ENCODE measurements around the gene HECTD2. TPM values are rescaled to one million over a fixed set of nuclear protein-coding genes. Genes with fewer than 3 reads are reported as not detected.
A peak's percentile ranks its signal among the peaks of the same experiment; 100 is the strongest.
"Not testable (repeated sequence)": the region's sequence is repeated elsewhere in the genome, so short reads cannot be mapped to it uniquely, and the experiment has no call there.

The HECTD2 gene
- 4.0 and 4.5 TPM in 2 replicates for polyA plus RNA-seq (2013)

- Histone ChIP-seq H3K27ac (ENCODE audit: low read depth, low read length) (peak within 1 kb of the TSS; percentile 97), H2AFZ (ENCODE audit: insufficient read depth, low read length, poor library complexity) (peak within 1 kb of the TSS; percentile 98), H3K27me3 (ENCODE audit: insufficient read depth, low read length) (no peaks in the 10 kb centered on the region), H3K9me3 (ENCODE audit: insufficient read depth, low read depth, low read length) (no peaks in the 10 kb centered on the region), H3K4me3 (ENCODE audit: low read depth, low read length) (peak within 1 kb of the TSS; percentile 92), H2BK12ac (ENCODE audit: low read length) (peak within 1 kb of the TSS; percentile 43), H3K18ac (ENCODE audit: low read length) (peak within 1 kb of the TSS; percentile 100), H4K12ac (ENCODE audit: low read depth, low read length) (peak within 1 kb of the TSS; percentile 100), H3K4ac (ENCODE audit: low read depth, low read length) (peak within 1 kb of the TSS; percentile 99), H3K4me1 (ENCODE audit: control insufficient read depth in 1 of 2, insufficient read depth in 2 of 2, low read length in 2 of 2) (peaks cover 0 to 3% of the 10 kb centered on the region in 2 experiments), H4K91ac (ENCODE audit: low read depth, low read length) (peak within 1 kb of the TSS; percentile 99), H2BK120ac (ENCODE audit: insufficient read depth, low read length, poor library complexity) (peak within 1 kb of the TSS; percentile 100), H4K8ac (ENCODE audit: low read depth, low read length) (peak within 1 kb of the TSS; percentile 100), H3K9ac (ENCODE audit: low read length) (peak within 1 kb of the TSS; percentile 97), H3K36me3 (ENCODE audit: control insufficient read depth in 1 of 2, insufficient read depth in 2 of 2, low read length in 2 of 2) (no peaks in the 10 kb centered on the region), H3K14ac (ENCODE audit: low read length) (peak within 1 kb of the TSS; percentile 100), H3K23ac (ENCODE audit: low read length) (no peak within 1 kb of the TSS), H3K79me1 (ENCODE audit: low read length) (peaks cover 15% of the 10 kb centered on the region), H3K4me2 (ENCODE audit: low read length) (peak within 1 kb of the TSS; percentile 65), H3K79me2 (ENCODE audit: control insufficient read depth, insufficient read depth, low read length, poor library complexity) (peaks cover 10% of the 10 kb centered on the region), H2AK5ac (ENCODE audit: low read length) (peak within 1 kb of the TSS; percentile 99), H2BK5ac (ENCODE audit: low read depth, low read length, poor library complexity) (peak within 1 kb of the TSS; percentile 97)
- no CpG with 5 or more reads among the region's 111 CpGs for WGBS (ENCODE audit: extremely low coverage, insufficient coverage, insufficient read length)
- peak; percentile 68 to 81 for DNase-seq
Observed at GRCh38 chr10:91409869-91410637, at the start of gene HECTD2. TSS of gene HECTD2 (plus strand) at chr10:91410344. CDS start at chr10:91410439, 95 bp downstream.

- Histone ChIP-seq H4K12ac (ENCODE audit: low read depth, low read length) (no peak overlapping the region), H3K4ac (ENCODE audit: low read depth, low read length) (no peak overlapping the region), H3K23ac (ENCODE audit: low read length) (no peak overlapping the region), H3K18ac (ENCODE audit: low read length) (no peak overlapping the region), H4K8ac (ENCODE audit: low read depth, low read length) (no peak overlapping the region), H3K9me3 (ENCODE audit: insufficient read depth, low read depth, low read length) (no peaks in the 10 kb centered on the region), H3K36me3 (ENCODE audit: control insufficient read depth in 1 of 2, insufficient read depth in 2 of 2, low read length in 2 of 2) (no peaks in the 10 kb centered on the region), H3K79me2 (ENCODE audit: control insufficient read depth, insufficient read depth, low read length, poor library complexity) (no peaks in the 10 kb centered on the region), H3K4me3 (ENCODE audit: low read depth, low read length) (no peak overlapping the region), H2AFZ (ENCODE audit: insufficient read depth, low read length, poor library complexity) (no peak overlapping the region), H4K91ac (ENCODE audit: low read depth, low read length) (no peak overlapping the region), H3K9ac (ENCODE audit: low read length) (no peak overlapping the region), H3K27me3 (ENCODE audit: insufficient read depth, low read length) (no peaks in the 10 kb centered on the region), H2BK120ac (ENCODE audit: insufficient read depth, low read length, poor library complexity) (no peak overlapping the region), H2BK5ac (ENCODE audit: low read depth, low read length, poor library complexity) (no peak overlapping the region), H2AK5ac (ENCODE audit: low read length) (no peak overlapping the region), H3K14ac (ENCODE audit: low read length) (no peak overlapping the region), H2BK12ac (ENCODE audit: low read length) (no peak overlapping the region), H3K4me2 (ENCODE audit: low read length) (no peak overlapping the region), H3K4me1 (ENCODE audit: control insufficient read depth in 1 of 2, insufficient read depth in 2 of 2, low read length in 2 of 2) (no peaks in the 10 kb centered on the region), H3K27ac (ENCODE audit: low read depth, low read length) (no peak overlapping the region), H3K79me1 (ENCODE audit: low read length) (no peaks in the 10 kb centered on the region)
- WGBS (ENCODE audit: extremely low coverage, insufficient coverage, insufficient read length): no CpG with 5 or more reads among the region's 3 CpGs
- DNase-seq: peak; percentile 13 to 86
Observed at GRCh38 chr10:91360461-91360860, 49.7 kb upstream of the HECTD2 start.

- not testable (repeated sequence) for H3K4me2 ChIP-seq (ENCODE audit: low read length); H3K14ac ChIP-seq (ENCODE audit: low read length); H3K79me1 ChIP-seq (ENCODE audit: low read length); H3K23ac ChIP-seq (ENCODE audit: low read length); H3K18ac ChIP-seq (ENCODE audit: low read length); DNase-seq; H3K4me3 ChIP-seq (ENCODE audit: low read depth, low read length); H3K27me3 ChIP-seq (ENCODE audit: insufficient read depth, low read length); H2BK120ac ChIP-seq (ENCODE audit: insufficient read depth, low read length, poor library complexity); H3K9ac ChIP-seq (ENCODE audit: low read length); H3K4me1 ChIP-seq (ENCODE audit: control insufficient read depth in 1 of 2, insufficient read depth in 2 of 2, low read length in 2 of 2); H3K36me3 ChIP-seq (ENCODE audit: control insufficient read depth in 1 of 2, insufficient read depth in 2 of 2, low read length in 2 of 2); H3K9me3 ChIP-seq (ENCODE audit: insufficient read depth, low read depth, low read length); H2AK5ac ChIP-seq (ENCODE audit: low read length); H3K27ac ChIP-seq (ENCODE audit: low read depth, low read length); H2BK5ac ChIP-seq (ENCODE audit: low read depth, low read length, poor library complexity); H4K91ac ChIP-seq (ENCODE audit: low read depth, low read length); H4K12ac ChIP-seq (ENCODE audit: low read depth, low read length); H2BK12ac ChIP-seq (ENCODE audit: low read length); H3K79me2 ChIP-seq (ENCODE audit: control insufficient read depth, insufficient read depth, low read length, poor library complexity); H2AFZ ChIP-seq (ENCODE audit: insufficient read depth, low read length, poor library complexity); H3K4ac ChIP-seq (ENCODE audit: low read depth, low read length); H4K8ac ChIP-seq (ENCODE audit: low read depth, low read length)
- WGBS (ENCODE audit: extremely low coverage, insufficient coverage, insufficient read length): no CpG with 5 or more reads among the region's 3 CpGs
Observed at GRCh38 chr10:91365519-91365918, 44.6 kb upstream of the HECTD2 start.

GRCh38 chr10:91366704-91367103 lies 43.4 kb upstream of the HECTD2 start:
- Histone ChIP-seq H3K23ac (ENCODE audit: low read length) (no peak overlapping the region), H3K27ac (ENCODE audit: low read depth, low read length) (no peak overlapping the region), H2BK5ac (ENCODE audit: low read depth, low read length, poor library complexity) (no peak overlapping the region), H2AFZ (ENCODE audit: insufficient read depth, low read length, poor library complexity) (no peak overlapping the region), H3K4ac (ENCODE audit: low read depth, low read length) (no peak overlapping the region), H3K14ac (ENCODE audit: low read length) (no peak overlapping the region), H3K9ac (ENCODE audit: low read length) (no peak overlapping the region), H4K8ac (ENCODE audit: low read depth, low read length) (no peak overlapping the region), H3K27me3 (ENCODE audit: insufficient read depth, low read length) (no peaks in the 10 kb centered on the region), H3K79me2 (ENCODE audit: control insufficient read depth, insufficient read depth, low read length, poor library complexity) (no peaks in the 10 kb centered on the region), H3K79me1 (ENCODE audit: low read length) (no peaks in the 10 kb centered on the region), H4K12ac (ENCODE audit: low read depth, low read length) (no peak overlapping the region), H3K4me2 (ENCODE audit: low read length) (no peak overlapping the region), H3K9me3 (ENCODE audit: insufficient read depth, low read depth, low read length) (no peaks in the 10 kb centered on the region), H2BK120ac (ENCODE audit: insufficient read depth, low read length, poor library complexity) (no peak overlapping the region), H3K4me1 (ENCODE audit: control insufficient read depth in 1 of 2, insufficient read depth in 2 of 2, low read length in 2 of 2) (no peaks in the 10 kb centered on the region), H3K4me3 (ENCODE audit: low read depth, low read length) (no peak overlapping the region), H3K36me3 (ENCODE audit: control insufficient read depth in 1 of 2, insufficient read depth in 2 of 2, low read length in 2 of 2) (no peaks in the 10 kb centered on the region), H4K91ac (ENCODE audit: low read depth, low read length) (no peak overlapping the region), H2AK5ac (ENCODE audit: low read length) (no peak overlapping the region), H2BK12ac (ENCODE audit: low read length) (no peak overlapping the region), H3K18ac (ENCODE audit: low read length) (no peak overlapping the region)
- whole genome bisulfite sequencing (ENCODE audit: extremely low coverage, insufficient coverage, insufficient read length): no CpG with 5 or more reads among the region's 1 CpG
- DNase-seq: no peak

All from trophoblast cell (in vitro differentiated cells and primary cell).